GM12878 (cell line): Measurements from ENCODE around the gene MED25. TPM values are rescaled to one million over a fixed set of nuclear protein-coding genes. Genes with fewer than 3 reads are reported as not detected.

ENCODE experiments used
- ATAC-seq: fragments of 200-7000 bp; cut with Tn5 transposase; 3 replicates; pipeline ENCODE4 v1.9.1; 2020; ENCODE audit warnings: mild to moderate bottlenecking, moderate library complexity
- BruUV-seq: library from RNA; stranded (reverse); fragments of 400-500 nt; replicated peaks from 2 replicates; lab custom pipeline; 2021; lab: Mats Ljungman, UMichigan
- CTCF ChIA-PET: fragments of 300-600 bp; sonication (Branson Sonifier 250); formaldehyde crosslinking; extraction: SDS; loops from one replicate; lab custom pipeline; 2021; ENCODE audit warnings: inconsistent platforms; lab: Yijun Ruan, JAX
- POLR2A ChIA-PET: fragments of 350-600 bp; formaldehyde crosslinking; extraction: SDS; loops from one replicate; lab custom pipeline; 2021; ENCODE audit warnings: inconsistent platforms; lab: Charles Lee
- RAD21 ChIA-PET: fragments of 300-600 bp; sonication (Branson Sonifier 250); formaldehyde crosslinking; loops from one replicate; lab custom pipeline; 2023; ENCODE audit warnings: antibody characterized with exemption; ENCODE audit not compliant: unreplicated experiment; lab: Charles Lee
- SMC1A ChIA-PET: fragments of 300-600 bp; sonication (Branson Sonifier 250); formaldehyde crosslinking; loops from one replicate; lab custom pipeline; 2023; ENCODE audit not compliant: unreplicated experiment, uncharacterized antibody; lab: Charles Lee
- DNase-seq: peaks from one replicate; pipeline ENCODE4 v3.0.0-alpha.2; 2011; ENCODE audit warnings: low read depth, low spot score
- FAIRE-seq: peaks from 3 replicates; lab custom pipeline; 2011; peaks lifted over from hg19 to GRCh38; lab: Jason Lieb, UNC
- H2AFZ ChIP-seq: 2 replicates; pipeline ENCODE4 v1.6.0; 2011; ENCODE audit warnings: low read depth, low read length, control low read depth; ENCODE audit not compliant: control insufficient read depth
- H3K27ac ChIP-seq: 2 replicates; pipeline ENCODE4 v1.5.1; 2011; ENCODE audit warnings: control low read depth; ENCODE audit not compliant: control insufficient read depth, insufficient read depth
- H3K27me3 ChIP-seq, 2 experiments: replicated peaks in 1 of 2; 2 replicates each; pipeline versions ENCODE4 v1.6.0 to v1.6.1; 2011; ENCODE audit warnings: low read length in 1 of 2; ENCODE audit not compliant: control insufficient read depth in 2 of 2, insufficient read depth in 2 of 2
- H3K36me3 ChIP-seq, 2 experiments: 2 replicates each; pipeline ENCODE4 v1.5.1; 2011; ENCODE audit warnings: low read length in 1 of 2; ENCODE audit not compliant: control insufficient read depth in 2 of 2, insufficient read depth in 2 of 2
- H3K4me1 ChIP-seq: 2 replicates; pipeline ENCODE4 v1.6.1; 2011; ENCODE audit warnings: mild to moderate bottlenecking, low read length, moderate library complexity, mixed read lengths; ENCODE audit not compliant: control insufficient read depth, insufficient read depth
- H3K4me2 ChIP-seq: 2 replicates; pipeline ENCODE4 v1.6.0; 2011; ENCODE audit warnings: control low read depth; ENCODE audit not compliant: control insufficient read depth, insufficient read depth
- H3K4me3 ChIP-seq: fragments of 200-600 bp; sonication (generic); 2 replicates; pipeline ENCODE4 v1.5.1; 2016
- H3K79me2 ChIP-seq: 2 replicates; pipeline ENCODE4 v1.6.0; 2011; ENCODE audit warnings: low read length; ENCODE audit not compliant: control insufficient read depth, insufficient read depth
- H3K9ac ChIP-seq: 2 replicates; pipeline ENCODE4 v1.8.0; 2011; ENCODE audit warnings: low read length, control low read depth, mixed read lengths; ENCODE audit not compliant: control insufficient read depth, insufficient read depth
- H3K9me3 ChIP-seq: replicated peaks from 3 replicates; pipeline ENCODE4 v1.5.1; 2011; ENCODE audit warnings: mild to moderate bottlenecking, low read length; ENCODE audit not compliant: control insufficient read depth, insufficient read depth
- H4K20me1 ChIP-seq: 2 replicates; pipeline ENCODE4 v1.6.0; 2011; ENCODE audit not compliant: control insufficient read depth, insufficient read depth
- EP300 ChIP-seq, 2 experiments: fragments of 150-350 bp in 1 of 2; IDR thresholded peaks; 2 replicates each; pipeline ENCODE4 v1.6.1; 2011 to 2012; ENCODE audit warnings: low read depth in 2 of 2, low read length in 2 of 2, borderline replicate concordance in 1 of 2, improper control_type of control experiment in 1 of 2, inconsistent platforms in 1 of 2; ENCODE audit not compliant: control insufficient read depth in 1 of 2
- EZH2 ChIP-seq: IDR thresholded peaks from 2 replicates; pipeline ENCODE4 v1.6.1; 2012; ENCODE audit warnings: low read depth, mild to moderate bottlenecking, control low read depth, inconsistent platforms, low read length, borderline replicate concordance; ENCODE audit not compliant: control insufficient read depth
- GATAD2B ChIP-seq: fragments of 450-650 bp; conservative IDR thresholded peaks from 2 replicates; pipeline ENCODE4 v1.6.1; 2017; ENCODE audit warnings: low read depth, mild to moderate bottlenecking, moderate library complexity
- HDGF ChIP-seq: fragments of 450-650 bp; IDR thresholded peaks from 2 replicates; pipeline ENCODE4 v1.6.1; 2016; ENCODE audit warnings: antibody characterized with exemption
- MEF2B ChIP-seq: fragments of 450-650 bp; IDR thresholded peaks from 2 replicates; pipeline ENCODE4 v1.6.1; 2018; ENCODE audit warnings: mild to moderate bottlenecking, moderate library complexity; ENCODE audit not compliant: partially characterized antibody, poor library complexity, severe bottlenecking
- RAD21 ChIP-seq: IDR thresholded peaks from 2 replicates; pipeline ENCODE4 v1.6.1; 2011; ENCODE audit warnings: mild to moderate bottlenecking, low read depth, low read length, moderate library complexity; ENCODE audit not compliant: insufficient read depth
- SMARCA5 ChIP-seq: fragments of 450-650 bp; IDR thresholded peaks from 2 replicates; pipeline ENCODE4 v1.6.1; 2017; ENCODE audit warnings: mild to moderate bottlenecking
- YY1 ChIP-seq: IDR thresholded peaks from 2 replicates; pipeline ENCODE4 v1.6.1; 2011; ENCODE audit warnings: low read depth, mild to moderate bottlenecking, low read length
- WGBS: methylation state at CpG from one replicate; pipeline ENCODE4 v1.1.6; 2016; ENCODE audit warnings: low lambda C conversion rate; ENCODE audit not compliant: insufficient replicate concordance, insufficient coverage; ENCODE audit errors: missing lambda C conversion rate; 5-methylcytosine and 5-hydroxymethylcytosine counted together
- in situ Hi-C: fragments of 300-500 bp; cut with MboI; formaldehyde crosslinking; loops from 9 replicates; pipeline ENCODE4 v1.14.3; 2018; ENCODE audit warnings: mixed read lengths
- intact Hi-C: fragments of 100-400 bp; cut with micrococcal nuclease; formaldehyde crosslinking; loops from one replicate; pipeline ENCODE4 v1.14.2; 2022; ENCODE audit not compliant: unreplicated experiment
- polyA plus RNA-seq, 11 experiments: library from polyadenylated mRNA; depleted of rRNA in 4 of 11; unstranded in 6 of 11; stranded (reverse) in 5 of 11; fragments of >200 nt; fragmentation: Nextera tagmentation in 4 of 11; fragmentation: Illumina TruSeq in 1 of 11; extraction: Ambion mirVana in 4 of 11; extraction: Trizol in 1 of 11; gene quantifications; 1 replicate in 1 of 11; 2 replicates in 10 of 11; pipeline versions ENCODE4 v1.2.1 to v1.2.3, GENCODE V29; 2011 to 2016; ENCODE audit warnings: inconsistent platforms in 2 of 11, missing spikeins in 2 of 11, low read depth in 1 of 11
- total RNA-seq, 4 experiments: library from RNA; depleted of rRNA in 3 of 4; stranded (reverse); fragments of >200 nt in 3 of 4; fragmentation: Illumina TruSeq in 1 of 4; extraction: Trizol in 1 of 4; gene quantifications; 2 replicates each; pipeline versions ENCODE4 v1.2.1 to v1.2.3, GENCODE V29; 2013 to 2021

Gene MED25
- total and polyA plus RNA-seq, 10 of the 15 experiments (the other 5 are each of a cell fraction or from before 2014, with no cell fraction given): 3.5 to 53.9 (median 17.1) TPM

DNA sequence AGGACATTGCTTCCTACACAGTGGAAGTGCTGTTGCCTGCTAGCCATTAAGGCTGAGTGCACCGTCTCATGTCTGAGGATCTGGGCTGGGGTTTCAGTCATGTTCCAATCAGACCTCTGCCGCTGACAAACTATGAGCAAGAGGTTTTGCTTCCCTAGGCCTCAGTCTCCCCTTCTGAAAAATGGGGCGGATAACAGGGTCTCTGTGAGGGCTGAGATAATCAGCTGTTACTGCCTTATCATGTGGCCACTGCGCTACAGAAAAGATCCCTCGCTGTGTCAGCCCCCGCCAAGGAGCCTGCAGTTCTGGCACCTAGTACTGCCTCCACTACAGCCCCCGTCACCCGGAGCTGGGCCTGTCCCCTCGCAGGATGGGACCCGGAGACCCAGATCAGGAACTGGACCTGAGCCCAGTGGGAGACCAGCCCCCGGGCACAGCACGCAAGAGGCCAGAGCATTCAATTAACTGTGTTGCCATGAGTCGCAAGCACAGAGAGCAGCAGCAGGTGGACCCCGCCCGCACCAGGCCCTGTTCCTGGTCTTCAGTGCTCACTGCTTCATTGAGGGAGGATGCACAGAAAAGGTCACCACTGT is 52.3 kb downstream of the MED25 start:
- POLR2A ChIA-PET: interaction anchor here (0.6 to 1.7 kb wide), 8 partner anchors 18 to 1030 kb away, joined by 3 to 17 read pairs (median 5); partner anchors contain the start of genes MED25 and SCAF1
- in situ Hi-C loops: no loop called here
- DNase-seq (no peak), ATAC-seq (no peak)
- Histone ChIP-seq H3K4me2 (peak overlapping the region; percentile 85), H3K36me3 (no peaks in the 10 kb centered on the region; a peak in 1 of 4 replicates), H3K4me1 (peaks cover 32% of the 10 kb centered on the region), H3K27ac (peak overlapping the region; percentile 70), H3K4me3 (peak overlapping the region; percentile 66), H3K79me2 (peaks cover 26% of the 10 kb centered on the region)
- SMC1A ChIA-PET: interaction anchor here (1.7 to 2.0 kb wide), 2 partner anchors 51 to 58 kb away, joined by 6 read pairs; partner anchors contain the start of gene FUZ
- TF ChIP-seq HDGF (0 out of 2 replicates have a peak, but pooled peaks have one; percentile 12), EZH2 (no peak), MEF2B (no peak), EP300 (IDR thresholded peaks at IDR 0.05; ENCODE audit: borderline replicate concordance in 1 of 2, control insufficient read depth in 1 of 2, low read depth in 2 of 2, low read length in 2 of 2) (no peak), RAD21 (no peak), GATAD2B (no peak), SMARCA5 (no peak), YY1 (no peak)
- TF ChIP-seq, all 136 proteins: peak for 1
- no peaks in the 10 kb centered on the region for H3K27me3 ChIP-seq
- CTCF ChIA-PET: no interaction called here
- H3K9me3 ChIP-seq: no peaks in the 10 kb centered on the region
- 84% methylated on average over 15 of the region's 15 CpGs for WGBS
- no peak for FAIRE-seq
- peak overlapping the region; percentile 41; the same call in 1 of the 2 replicates for H2AFZ ChIP-seq
- RAD21 ChIA-PET: interaction anchor here (1.4 kb wide), 1 partner anchor 57 kb away, joined by 12 read pairs; the partner anchor contains the start of gene FUZ
- no TSS peak for BruUV-seq
- no peaks in the 10 kb centered on the region for H4K20me1 ChIP-seq
- peak overlapping the region; percentile 64 for H3K9ac ChIP-seq
- intact Hi-C loops: loop anchor here (5.0 kb wide), 1 partner anchor 383 kb away; the partner anchor contains the start of gene RPL13A
